ENCODE results near the gene SOCS6. TPM values are rescaled to one million over a fixed set of nuclear protein-coding genes. Genes with fewer than 3 reads are reported as not detected.

The SOCS6 gene
- polyA plus RNA-seq, 1 of the 3 experiments (the other 2 are of a cell fraction): 12.1 TPM

DNA sequence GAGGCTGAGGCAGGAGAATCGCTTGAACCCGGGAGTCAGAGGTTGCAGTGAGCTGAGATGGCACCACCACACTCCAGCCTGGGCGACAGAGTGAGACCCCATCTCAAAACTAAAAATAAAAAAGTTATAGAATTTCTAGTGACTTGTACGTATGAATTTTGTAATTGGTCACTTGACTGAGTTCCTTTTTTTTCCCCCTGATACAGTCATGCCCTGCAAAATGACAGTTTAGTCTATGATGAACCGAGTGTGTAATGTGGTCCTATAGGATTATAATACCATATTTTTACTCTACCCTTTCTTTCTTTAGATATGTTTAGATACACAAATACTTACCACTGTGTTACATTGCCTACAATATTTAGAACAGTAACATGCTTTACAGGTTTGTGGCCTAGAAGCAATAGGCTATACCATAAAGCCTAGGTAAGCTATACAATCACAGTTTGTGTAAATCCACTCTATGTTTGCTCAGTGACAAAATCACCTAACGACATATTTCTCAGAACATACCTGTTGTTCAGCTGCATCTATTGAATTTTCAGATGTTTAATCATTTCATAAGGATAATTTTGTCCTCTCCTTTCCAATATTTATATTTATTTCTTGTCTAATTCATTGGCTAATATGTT is 25.4 kb downstream of the SOCS6 start:
- DNase-seq: no peak
- peaks cover 2 to 23% of the 10 kb centered on the region in 2 experiments for H3K36me3 ChIP-seq (replicated peaks in 1 of 2; ENCODE audit: control insufficient read depth in 1 of 2, insufficient read depth in 2 of 2, low read length in 1 of 2)
- H3K79me2 ChIP-seq (ENCODE audit: insufficient read depth): peaks cover 100% of the 10 kb centered on the region
- POLR2A ChIA-PET: no interaction called here
- no peaks in the 10 kb centered on the region for H3K9me2 ChIP-seq
- CTCF ChIA-PET: no interaction called here
- no peak overlapping the region for H3K4me3 ChIP-seq (ENCODE audit: low read depth in 2 of 2, low read length in 1 of 2)
- WGBS (ENCODE audit: low lambda C conversion rate): 94% methylated on average over 6 of the region's 6 CpGs
- TF ChIP-seq FOSL2 (IDR thresholded peaks at IDR 0.05; ENCODE audit: borderline replicate concordance, low read depth): no peak
- no peak for TF ChIP-seq NRF1 (IDR thresholded peaks at IDR 0.05; ENCODE audit: low read depth, low read length)
- TF ChIP-seq ELF1 (IDR thresholded peaks at IDR 0.05): no peak
- TF ChIP-seq NFIC (IDR thresholded peaks at IDR 0.05; ENCODE audit: borderline replicate concordance): no peak
- H3K27ac ChIP-seq (ENCODE audit: low read depth in 2 of 2, low read length in 1 of 2): no peak overlapping the region
- peaks cover 5% of the 10 kb centered on the region for H3F3A ChIP-seq (replicated peaks; ENCODE audit: insufficient read depth)
- H4K20me1 ChIP-seq (ENCODE audit: insufficient read depth): peaks cover 76% of the 10 kb centered on the region
- no peaks in the 10 kb centered on the region for H3K9me3 ChIP-seq
- H2AFZ ChIP-seq (ENCODE audit: low read depth): no peak overlapping the region
- no peaks in the 10 kb centered on the region for H3K4me1 ChIP-seq (ENCODE audit: control insufficient read depth in 1 of 2, insufficient read depth in 2 of 2, low read depth in 1 of 2, low read length in 1 of 2)
- no peak overlapping the region for H3K4me2 ChIP-seq
- no peak overlapping the region for H3K9ac ChIP-seq
- no peaks in the 10 kb centered on the region for H3K27me3 ChIP-seq (ENCODE audit: insufficient read depth)

GRCh38 chr18:70319187-70319586 is 30.3 kb downstream of the SOCS6 start:
- Histone ChIP-seq H4K20me1 (ENCODE audit: insufficient read depth) (peaks cover 49% of the 10 kb centered on the region), H3K79me2 (ENCODE audit: insufficient read depth) (peaks cover 99% of the 10 kb centered on the region), H3K9ac (no peak overlapping the region), H3K4me1 (ENCODE audit: control insufficient read depth in 1 of 2, insufficient read depth in 2 of 2, low read depth in 1 of 2, low read length in 1 of 2) (no peaks in the 10 kb centered on the region), H3K4me2 (no peak overlapping the region), H2AFZ (ENCODE audit: low read depth) (no peak overlapping the region), H3K27ac (ENCODE audit: low read depth in 2 of 2, low read length in 1 of 2) (no peak overlapping the region), H3K9me2 (no peaks in the 10 kb centered on the region), H3K4me3 (ENCODE audit: low read depth in 2 of 2, low read length in 1 of 2) (no peak overlapping the region), H3K9me3 (no peaks in the 10 kb centered on the region), H3K36me3 (replicated peaks in 1 of 2; ENCODE audit: control insufficient read depth in 1 of 2, insufficient read depth in 2 of 2, low read length in 1 of 2) (peaks cover 2 to 23% of the 10 kb centered on the region in 2 experiments), H3K27me3 (ENCODE audit: insufficient read depth) (no peaks in the 10 kb centered on the region), H3F3A (replicated peaks; ENCODE audit: insufficient read depth) (no peaks in the 10 kb centered on the region)
- ChIA-PET POLR2A (no interaction called here), CTCF (interaction anchor here (0.8 kb wide), 1 partner anchor 114 kb away, joined by 3 read pairs; no protein-coding TSS in a partner anchor)
- TF ChIP-seq NFIC (IDR thresholded peaks at IDR 0.05; ENCODE audit: borderline replicate concordance) (no peak), USF1 (IDR thresholded peaks at IDR 0.05; ENCODE audit: borderline replicate concordance, low read depth) (no peak), GABPA (IDR thresholded peaks at IDR 0.05; ENCODE audit: low read depth) (no peak), NRF1 (IDR thresholded peaks at IDR 0.05; ENCODE audit: low read depth, low read length) (no peak), RFX5 (IDR thresholded peaks at IDR 0.05; ENCODE audit: low read length) (no peak), RCOR1 (IDR thresholded peaks at IDR 0.05; ENCODE audit: low read length) (no peak), TEAD4 (IDR thresholded peaks at IDR 0.05; ENCODE audit: borderline replicate concordance, insufficient read depth) (no peak), MAX (IDR thresholded peaks at IDR 0.05; ENCODE audit: low read depth) (no peak), RXRA (IDR thresholded peaks at IDR 0.05; ENCODE audit: borderline replicate concordance, low read depth) (no peak), FOXM1 (IDR thresholded peaks at IDR 0.05; ENCODE audit: low read depth) (no peak)
- DNase-seq: no peak
- WGBS (ENCODE audit: low lambda C conversion rate): 86% methylated on average over 4 of the region's 4 CpGs
